ENCODE results near the gene IL3.

The IL3 gene

DNA sequence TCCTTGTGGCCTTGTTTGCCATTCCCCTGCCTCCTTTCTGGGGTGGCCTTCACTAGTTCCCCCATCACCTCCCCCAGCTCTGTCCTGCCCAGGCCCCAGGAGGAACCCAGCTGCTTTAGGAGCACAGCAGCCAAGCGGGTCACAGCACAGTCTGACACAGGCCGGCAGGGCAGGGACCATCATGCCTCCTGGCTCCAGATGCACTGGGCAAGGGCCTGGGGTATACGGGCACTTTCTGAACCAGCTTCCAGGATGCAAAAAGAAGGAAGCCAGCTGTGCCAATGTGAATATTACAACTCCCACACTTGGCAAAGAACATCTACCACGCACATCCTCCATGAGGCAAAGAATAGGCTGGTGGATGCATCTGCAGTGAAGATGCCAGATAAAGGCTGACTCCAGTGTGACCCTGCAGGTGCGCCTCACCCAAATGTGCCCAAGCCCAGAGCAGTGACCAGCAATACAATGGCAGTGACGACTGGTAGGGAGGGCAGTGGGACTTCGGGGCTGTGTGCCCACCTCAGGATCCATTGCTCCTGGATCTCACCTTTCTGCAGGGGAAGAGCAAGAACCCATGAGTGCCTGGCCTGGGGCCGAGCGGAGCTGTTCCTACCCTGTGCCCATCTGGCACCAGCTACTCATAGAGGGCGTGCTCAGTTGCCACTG is 6.3 kb upstream of the IL3 start:
- H3K9me3 ChIP-seq (ENCODE audit: control insufficient read depth, low read length) = no peaks in the 10 kb centered on the region
- H3K9ac ChIP-seq (ENCODE audit: low read length) = no peak overlapping the region
- H3K36me3 ChIP-seq (ENCODE audit: control insufficient read depth, insufficient read depth, low read length) = no peaks in the 10 kb centered on the region
- no peak overlapping the region for H3K4me3 ChIP-seq (ENCODE audit: low read length)
- H3K27me3 ChIP-seq (ENCODE audit: control insufficient read depth, insufficient read depth, low read length) = peaks cover 2% of the 10 kb centered on the region
- H3K4me1 ChIP-seq (ENCODE audit: control insufficient read depth, insufficient read depth, low read length) = no peaks in the 10 kb centered on the region

DNA sequence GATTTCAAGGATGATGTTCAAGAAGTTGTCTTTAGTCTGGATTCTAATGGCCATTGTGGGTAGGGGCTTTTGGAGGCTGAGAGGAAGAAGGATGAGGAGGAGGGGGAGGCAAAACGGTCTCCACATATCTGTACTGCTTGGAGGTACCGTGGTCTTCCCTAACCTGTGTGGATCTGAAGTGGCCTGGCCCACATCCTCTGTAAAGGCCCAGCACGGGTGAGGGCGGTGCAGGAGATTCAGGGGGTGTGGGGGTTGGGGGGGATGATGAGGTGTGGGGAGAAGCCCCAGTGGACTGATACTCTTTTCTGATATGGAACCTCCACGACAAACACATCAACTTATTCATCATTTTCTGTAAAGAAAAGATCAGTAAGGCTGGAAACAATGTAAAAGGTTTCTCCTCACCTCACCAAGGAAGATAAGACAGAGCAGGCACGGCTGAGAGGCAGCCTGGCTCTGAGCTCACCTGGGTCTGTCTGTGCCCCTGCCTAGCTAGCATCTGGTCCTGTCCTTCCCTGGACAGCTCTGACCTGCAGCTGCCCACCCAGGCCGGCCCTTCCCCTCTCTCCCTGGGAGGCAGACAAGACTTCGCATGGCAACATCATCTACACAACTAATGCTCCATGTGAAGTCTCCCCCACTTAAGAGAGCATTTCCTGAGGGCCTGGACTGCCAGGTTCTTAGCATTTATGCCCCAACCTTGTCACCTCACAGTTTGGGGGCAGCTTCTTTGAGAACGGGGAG is 5.6 kb upstream of the IL3 start:
- no peaks in the 10 kb centered on the region for H3K9me3 ChIP-seq (ENCODE audit: control insufficient read depth, low read length)
- H3K4me1 ChIP-seq (ENCODE audit: control insufficient read depth, insufficient read depth, low read length) = no peaks in the 10 kb centered on the region
- H3K27me3 ChIP-seq (ENCODE audit: control insufficient read depth, insufficient read depth, low read length) = peaks cover 2% of the 10 kb centered on the region
- no peaks in the 10 kb centered on the region for H3K36me3 ChIP-seq (ENCODE audit: control insufficient read depth, insufficient read depth, low read length)
- no peak overlapping the region for H3K4me3 ChIP-seq (ENCODE audit: low read length)
- no peak overlapping the region for H3K9ac ChIP-seq (ENCODE audit: low read length)

DNA sequence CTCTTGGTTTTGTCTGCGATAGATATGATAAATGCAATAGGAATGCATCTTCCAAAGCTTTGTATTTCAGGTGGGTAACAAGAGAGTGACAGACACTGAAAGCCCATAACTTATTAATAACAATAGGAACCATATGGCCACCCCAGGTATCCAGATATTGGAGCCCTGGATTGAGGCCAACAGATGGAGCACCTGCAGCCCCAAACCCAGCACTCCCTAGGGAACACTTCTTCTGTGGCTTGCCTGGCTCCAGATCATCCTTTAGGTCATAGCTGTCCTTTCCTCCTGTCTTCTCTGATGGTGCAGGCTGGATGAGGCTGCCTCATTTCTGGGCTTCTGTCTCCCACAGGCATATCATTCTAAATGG is 5.0 kb upstream of the IL3 start:
- no peaks in the 10 kb centered on the region for H3K9me3 ChIP-seq (ENCODE audit: control insufficient read depth, low read length)
- no peak overlapping the region for H3K4me3 ChIP-seq (ENCODE audit: low read length)
- H3K36me3 ChIP-seq (ENCODE audit: control insufficient read depth, insufficient read depth, low read length) = no peaks in the 10 kb centered on the region
- no peaks in the 10 kb centered on the region for H3K4me1 ChIP-seq (ENCODE audit: control insufficient read depth, insufficient read depth, low read length)
- peaks cover 2% of the 10 kb centered on the region for H3K27me3 ChIP-seq (ENCODE audit: control insufficient read depth, insufficient read depth, low read length)
- H3K9ac ChIP-seq (ENCODE audit: low read length) = no peak overlapping the region

DNA sequence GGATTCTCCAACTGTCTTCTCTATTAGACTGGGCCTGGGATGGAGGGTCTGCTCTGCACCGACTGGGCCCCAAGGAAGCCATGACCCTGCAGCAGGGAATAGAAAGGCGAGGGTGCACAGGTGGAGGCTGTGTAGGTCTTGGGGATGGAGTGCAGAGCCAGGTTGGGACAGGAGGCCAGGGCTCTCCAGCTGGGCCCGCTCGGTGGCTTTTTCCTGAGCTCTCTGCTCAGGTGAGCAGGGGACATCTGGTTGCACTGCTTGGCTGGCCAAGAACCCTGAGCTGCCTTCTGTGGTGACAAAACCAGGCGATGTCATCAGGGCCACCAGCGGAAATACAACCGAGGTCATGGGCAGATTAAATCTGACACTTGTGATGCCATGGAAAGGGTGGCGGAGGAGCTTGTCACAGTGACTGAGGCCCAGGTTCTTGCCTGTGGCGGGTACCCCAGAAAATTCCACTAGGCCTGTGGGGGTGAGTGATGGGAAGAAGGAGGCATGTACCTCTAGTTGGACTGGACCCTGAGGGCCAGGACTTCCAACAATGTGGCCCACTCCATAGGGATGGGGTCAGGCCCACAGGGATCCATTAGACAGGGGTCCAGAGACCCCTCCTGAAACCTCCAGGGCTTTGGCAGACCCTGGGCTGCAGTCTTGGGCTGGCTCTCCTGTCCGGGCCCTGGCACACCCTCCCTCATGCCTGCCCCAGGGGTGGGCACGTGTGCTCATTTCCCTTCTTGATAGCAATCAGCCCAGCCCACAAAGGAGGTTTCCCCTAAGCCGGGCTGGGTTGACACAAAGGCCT is 4.4 kb upstream of the IL3 start:
- no peak overlapping the region for H3K9ac ChIP-seq (ENCODE audit: low read length)
- no peaks in the 10 kb centered on the region for H3K36me3 ChIP-seq (ENCODE audit: control insufficient read depth, insufficient read depth, low read length)
- H3K9me3 ChIP-seq (ENCODE audit: control insufficient read depth, low read length) = no peaks in the 10 kb centered on the region

GRCh38 chr5:132056610-132057497 is 3.6 kb upstream of the IL3 start:
- Histone ChIP-seq H3K9me3 (ENCODE audit: control insufficient read depth, low read length) (no peaks in the 10 kb centered on the region), H3K36me3 (ENCODE audit: control insufficient read depth, insufficient read depth, low read length) (no peaks in the 10 kb centered on the region), H3K4me1 (ENCODE audit: control insufficient read depth, insufficient read depth, low read length) (no peaks in the 10 kb centered on the region), H3K4me3 (ENCODE audit: low read length) (no peak overlapping the region), H3K9ac (ENCODE audit: low read length) (no peak overlapping the region), H3K27me3 (ENCODE audit: control insufficient read depth, insufficient read depth, low read length) (no peaks in the 10 kb centered on the region)

More for the DNA sequence above, 4.4 kb upstream of the IL3 start:
- H3K27me3 ChIP-seq (ENCODE audit: control insufficient read depth, insufficient read depth, low read length) = peaks cover 2% of the 10 kb centered on the region
- no peaks in the 10 kb centered on the region for H3K4me1 ChIP-seq (ENCODE audit: control insufficient read depth, insufficient read depth, low read length)
- H3K4me3 ChIP-seq (ENCODE audit: low read length) = no peak overlapping the region

DNA sequence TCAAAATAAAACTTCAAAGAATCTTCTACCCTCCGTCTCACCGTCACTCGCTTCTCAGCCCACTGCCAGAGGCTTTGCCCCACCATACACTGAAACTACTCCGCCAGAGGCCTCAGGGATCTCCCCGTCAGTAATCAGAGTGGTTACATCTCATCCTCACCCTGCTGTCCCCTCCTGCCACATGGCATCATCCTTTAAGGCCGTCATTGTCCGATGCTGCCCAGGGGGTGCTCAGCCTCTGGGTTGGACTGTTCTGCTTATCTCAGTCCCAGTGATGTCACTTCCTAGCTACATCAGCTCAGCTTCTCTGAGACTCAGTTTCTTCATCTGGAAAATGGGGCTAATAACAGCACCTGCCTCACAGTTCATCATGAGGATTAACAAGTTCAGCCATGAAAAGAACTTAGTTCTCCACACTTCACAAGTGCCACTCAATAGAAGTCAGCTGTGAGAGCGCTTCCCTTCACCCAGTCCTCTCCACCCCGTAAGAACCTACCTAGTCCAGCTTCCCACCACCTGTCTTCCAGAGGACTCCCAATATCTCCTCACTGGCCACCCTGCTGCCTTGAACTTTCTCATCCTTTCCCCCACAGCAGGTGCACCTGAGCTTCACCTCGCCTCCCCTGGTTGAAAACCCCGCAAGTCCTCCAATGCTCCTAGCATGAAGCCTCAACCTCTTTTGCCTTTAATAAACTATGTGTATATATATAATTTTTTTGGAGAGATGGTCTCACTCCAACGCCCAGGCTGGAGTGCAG is 2.8 kb upstream of the IL3 start:
- no peaks in the 10 kb centered on the region for H3K4me1 ChIP-seq (ENCODE audit: control insufficient read depth, insufficient read depth, low read length)
- H3K9me3 ChIP-seq (ENCODE audit: control insufficient read depth, low read length) = no peaks in the 10 kb centered on the region
- H3K4me3 ChIP-seq (ENCODE audit: low read length) = no peak overlapping the region
- H3K36me3 ChIP-seq (ENCODE audit: control insufficient read depth, insufficient read depth, low read length) = no peaks in the 10 kb centered on the region
- H3K9ac ChIP-seq (ENCODE audit: low read length) = no peak overlapping the region
- no peaks in the 10 kb centered on the region for H3K27me3 ChIP-seq (ENCODE audit: control insufficient read depth, insufficient read depth, low read length)

- no peak overlapping the region for H3K4me3 ChIP-seq (ENCODE audit: low read length)
- H3K27me3 ChIP-seq (ENCODE audit: control insufficient read depth, insufficient read depth, low read length) = no peaks in the 10 kb centered on the region
- no peaks in the 10 kb centered on the region for H3K4me1 ChIP-seq (ENCODE audit: control insufficient read depth, insufficient read depth, low read length)
- no peaks in the 10 kb centered on the region for H3K36me3 ChIP-seq (ENCODE audit: control insufficient read depth, insufficient read depth, low read length)
- no peaks in the 10 kb centered on the region for H3K9me3 ChIP-seq (ENCODE audit: control insufficient read depth, low read length)
- H3K9ac ChIP-seq (ENCODE audit: low read length) = no peak overlapping the region
These were observed 1.8 kb upstream of the IL3 start for GRCh38 chr5:132058646-132059042.

DNA sequence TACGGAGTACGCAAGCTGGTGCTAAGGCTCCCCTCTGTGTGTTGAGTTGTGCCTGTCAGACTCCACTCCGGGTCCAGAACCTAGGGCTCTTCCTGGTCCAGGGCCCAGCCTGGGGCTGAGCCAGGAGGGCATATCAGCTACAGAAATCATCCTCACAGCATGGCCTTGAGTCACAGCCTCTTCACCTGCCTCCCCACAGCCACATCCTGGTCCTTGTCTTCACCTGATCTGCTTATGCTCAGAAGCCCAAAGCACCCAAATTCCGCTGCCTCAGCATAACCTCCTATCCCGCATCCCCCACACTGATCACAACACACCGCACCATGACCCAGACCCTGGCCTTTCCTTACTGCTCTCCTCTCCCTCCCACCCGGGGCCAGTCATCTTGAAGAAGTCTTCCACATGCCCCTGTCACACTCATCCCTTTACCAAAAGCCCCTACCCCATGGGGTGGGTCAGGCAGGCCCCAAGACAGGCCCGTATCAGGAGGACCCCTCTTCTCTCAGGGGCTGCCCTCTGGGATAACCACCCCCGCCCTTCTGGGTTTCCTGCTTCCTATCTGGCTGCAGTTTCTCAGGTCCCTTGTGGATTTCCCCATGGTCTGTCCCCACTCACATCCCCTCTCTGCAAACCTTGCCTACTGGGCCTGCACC is 1.3 kb upstream of the IL3 start:
- H3K9ac ChIP-seq (ENCODE audit: low read length) = no peak overlapping the region
- H3K4me3 ChIP-seq (ENCODE audit: low read length) = no peak overlapping the region
- no peaks in the 10 kb centered on the region for H3K27me3 ChIP-seq (ENCODE audit: control insufficient read depth, insufficient read depth, low read length)
- no peaks in the 10 kb centered on the region for H3K4me1 ChIP-seq (ENCODE audit: control insufficient read depth, insufficient read depth, low read length)
- no peaks in the 10 kb centered on the region for H3K9me3 ChIP-seq (ENCODE audit: control insufficient read depth, low read length)
- H3K36me3 ChIP-seq (ENCODE audit: control insufficient read depth, insufficient read depth, low read length) = no peaks in the 10 kb centered on the region

- H3K27me3 ChIP-seq (ENCODE audit: control insufficient read depth, insufficient read depth, low read length) = no peaks in the 10 kb centered on the region
- H3K4me1 ChIP-seq (ENCODE audit: control insufficient read depth, insufficient read depth, low read length) = no peaks in the 10 kb centered on the region
- H3K36me3 ChIP-seq (ENCODE audit: control insufficient read depth, insufficient read depth, low read length) = no peaks in the 10 kb centered on the region
- H3K4me3 ChIP-seq (ENCODE audit: low read length) = no peak overlapping the region
- H3K9me3 ChIP-seq (ENCODE audit: control insufficient read depth, low read length) = no peaks in the 10 kb centered on the region
- H3K9ac ChIP-seq (ENCODE audit: low read length) = no peak overlapping the region
These were observed 557 bp upstream of the IL3 start for GRCh38 chr5:132059696-132060500.

DNA sequence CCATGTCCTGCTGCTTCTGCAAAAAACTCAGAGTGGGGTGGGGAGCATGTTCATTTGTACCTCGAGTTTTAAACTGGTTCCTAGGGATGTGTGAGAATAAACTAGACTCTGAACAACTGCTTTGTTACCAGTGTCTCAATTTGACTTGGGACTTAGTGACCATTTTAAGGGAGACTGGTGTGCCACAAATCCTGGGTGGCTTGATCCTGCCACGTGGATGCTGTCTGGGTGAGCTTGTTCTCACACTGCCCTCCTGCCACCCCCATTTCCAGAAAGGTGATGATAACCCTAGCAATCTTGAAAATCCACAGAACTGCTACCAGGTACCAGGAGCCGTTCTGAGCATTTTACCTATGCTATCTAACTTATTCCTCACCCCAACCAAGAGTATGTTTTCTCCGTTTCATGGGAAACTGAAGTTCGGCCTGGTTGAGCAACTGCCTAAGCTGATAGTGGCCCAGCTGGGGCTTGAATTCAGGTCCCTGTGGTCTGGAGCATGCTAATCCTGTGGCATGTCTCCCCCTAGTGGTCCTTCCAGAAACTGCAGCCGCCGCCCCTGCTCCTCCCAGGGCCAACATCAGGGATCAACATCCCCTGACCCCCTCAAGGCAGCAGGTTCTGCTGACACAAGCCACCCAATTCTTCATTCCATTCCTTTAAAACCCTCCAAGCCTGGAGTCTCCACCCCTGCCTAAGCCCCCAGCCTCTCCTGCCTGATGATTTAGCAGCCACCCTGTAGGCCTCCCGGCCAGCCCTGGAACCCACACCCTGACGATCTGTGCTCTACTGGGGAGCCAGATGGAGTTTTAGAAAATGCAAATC is 2.8 kb downstream of the IL3 start:
- Histone ChIP-seq H3K36me3 (ENCODE audit: control insufficient read depth, insufficient read depth, low read length) (no peaks in the 10 kb centered on the region), H3K4me3 (ENCODE audit: low read length) (no peak overlapping the region), H3K9ac (ENCODE audit: low read length) (no peak overlapping the region), H3K9me3 (ENCODE audit: control insufficient read depth, low read length) (no peaks in the 10 kb centered on the region), H3K4me1 (ENCODE audit: control insufficient read depth, insufficient read depth, low read length) (no peaks in the 10 kb centered on the region), H3K27me3 (ENCODE audit: control insufficient read depth, insufficient read depth, low read length) (no peaks in the 10 kb centered on the region)

Measured in mucosa of stomach (tissue), 1 donor.